ENCODE measurements around the gene FYB1. TPM values are rescaled to one million over a fixed set of nuclear protein-coding genes. Genes with fewer than 3 reads are reported as not detected.
"Not testable (repeated sequence)": the region's sequence is repeated elsewhere in the genome, so short reads cannot be mapped to it uniquely, and the experiment has no call there.

The FYB1 gene
- total RNA-seq, 1 donor from 2014 or later = 0.55 TPM

- Mint-ChIP-seq H3K9me3 (no peaks in the 10 kb centered on the region), H3K4me1 (no peaks in the 10 kb centered on the region), H3K27me3 (peaks cover 5% of the 10 kb centered on the region), H3K27ac (no peak overlapping the region), H3K36me3 (ENCODE audit: low read depth) (no peaks in the 10 kb centered on the region), H3K4me3 (no peak overlapping the region)
- DNase-seq = no peak
- ChIA-PET CTCF (no interaction called here), POLR2A (no interaction called here)
- intact Hi-C loops (cut with micrococcal nuclease) = no loop called here
- ATAC-seq (ENCODE audit: low read depth) = no peak
- TF ChIP-seq CTCF (IDR thresholded peaks at IDR 0.05) = no peak
These were observed 4.3 kb upstream of the FYB1 start for GRCh38 chr5:39223565-39224156.

- H3K9me3 Mint-ChIP-seq; H3K27me3 Mint-ChIP-seq; H3K4me1 Mint-ChIP-seq; intact Hi-C loops (cut with micrococcal nuclease); H3K4me3 Mint-ChIP-seq; DNase-seq; H3K27ac Mint-ChIP-seq; H3K36me3 Mint-ChIP-seq (ENCODE audit: low read depth); ATAC-seq (ENCODE audit: low read depth); POLR2A ChIA-PET: not testable (repeated sequence)
- CTCF ChIA-PET = interaction anchor here (0.6 to 2.3 kb wide), 3 partner anchors 9 to 62 kb away, joined by 3 to 10 read pairs (median 4); no protein-coding TSS in a partner anchor
These were observed 2.3 kb upstream of the FYB1 start for GRCh38 chr5:39221671-39222070.

DNA sequence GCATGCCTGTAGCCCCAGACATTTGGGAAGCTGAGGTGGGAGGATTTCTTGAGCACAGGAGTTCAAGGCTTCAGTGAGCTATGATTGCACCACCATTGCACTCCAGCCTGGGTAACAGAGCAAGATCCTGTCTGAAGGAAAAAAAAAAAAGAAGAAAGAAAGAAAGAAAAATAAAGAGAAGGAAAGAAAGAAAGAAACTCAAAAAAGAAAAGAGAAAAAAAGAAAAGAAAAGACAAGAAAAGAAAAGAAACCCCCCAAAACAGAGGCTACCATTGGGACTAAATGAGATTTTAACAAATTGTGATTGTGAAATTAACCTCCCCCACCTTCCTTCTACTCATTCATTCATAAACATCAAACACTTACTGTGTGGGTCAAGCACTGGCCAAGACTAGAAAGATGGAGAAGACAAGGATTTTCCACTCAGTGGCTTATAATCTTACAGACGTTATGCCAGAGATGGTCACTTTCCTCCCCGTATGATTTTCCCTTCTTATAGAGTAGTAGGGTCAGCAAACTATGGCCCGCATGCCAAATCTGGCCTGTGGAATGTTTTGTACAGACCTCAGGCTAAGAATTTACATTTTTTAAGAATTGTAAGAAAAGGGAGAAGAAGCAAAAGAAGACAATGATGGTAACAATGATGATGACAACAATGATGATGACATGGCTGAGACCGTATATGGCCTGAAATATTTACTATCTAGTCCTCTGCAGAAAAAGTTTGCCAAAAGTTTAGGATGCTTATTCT, 1.1 kb upstream of the FYB1 start:
- CTCF ChIA-PET = interaction anchor here (2.3 to 4.9 kb wide), 3 partner anchors 63 to 327 kb away, joined by 10 to 90 read pairs (median 41); no protein-coding TSS in a partner anchor
- Mint-ChIP-seq H3K27ac (no peak overlapping the region), H3K4me1 (no peaks in the 10 kb centered on the region), H3K27me3 (peaks cover 5% of the 10 kb centered on the region), H3K4me3 (no peak overlapping the region), H3K36me3 (ENCODE audit: low read depth) (no peaks in the 10 kb centered on the region), H3K9me3 (no peaks in the 10 kb centered on the region)
- ATAC-seq (ENCODE audit: low read depth) = no peak
- no peak for DNase-seq
- POLR2A ChIA-PET = no interaction called here
- no peak for TF ChIP-seq CTCF (IDR thresholded peaks at IDR 0.05)
- intact Hi-C loops (cut with micrococcal nuclease) = no loop called here

- no peak for DNase-seq
- no peak for TF ChIP-seq CTCF (IDR thresholded peaks at IDR 0.05)
- Mint-ChIP-seq H3K27me3 (peaks cover 5% of the 10 kb centered on the region), H3K4me3 (no peak overlapping the region), H3K36me3 (ENCODE audit: low read depth) (no peaks in the 10 kb centered on the region), H3K9me3 (no peaks in the 10 kb centered on the region), H3K27ac (no peak overlapping the region), H3K4me1 (no peaks in the 10 kb centered on the region)
- intact Hi-C loops (cut with micrococcal nuclease) = loop anchor here (5.0 to 10.0 kb wide), 2 partner anchors 159 to 224 kb away; no protein-coding TSS in a partner anchor
- ChIA-PET POLR2A (no interaction called here), CTCF (interaction anchor here (1.0 to 4.9 kb wide), 23 partner anchors 8 to 1516 kb away, joined by 3 to 90 read pairs (median 7); no protein-coding TSS in a partner anchor)
- ATAC-seq (ENCODE audit: low read depth) = no peak
These were observed 621 bp downstream of the FYB1 start for GRCh38 chr5:39218482-39219402.

GRCh38 chr5:39217365-39218281, 1.7 kb downstream of the FYB1 start:
- ChIA-PET POLR2A (no interaction called here), CTCF (interaction anchor here (0.6 to 4.9 kb wide), 35 partner anchors 9 to 1517 kb away, joined by 3 to 90 read pairs (median 4); no protein-coding TSS in a partner anchor)
- H3K4me1 Mint-ChIP-seq = no peaks in the 10 kb centered on the region
- H3K36me3 Mint-ChIP-seq (ENCODE audit: low read depth) = no peaks in the 10 kb centered on the region
- H3K27me3 Mint-ChIP-seq = peaks cover 5% of the 10 kb centered on the region
- DNase-seq (no peak), ATAC-seq (ENCODE audit: low read depth) (peak; percentile 77)
- H3K9me3 Mint-ChIP-seq = no peaks in the 10 kb centered on the region
- TF ChIP-seq CTCF (IDR thresholded peaks at IDR 0.05) = peak; percentile 86
- intact Hi-C loops (cut with micrococcal nuclease) = loop anchor here (1.0 to 10.0 kb wide), 6 partner anchors 66 to 353 kb away; no protein-coding TSS in a partner anchor
- no peak overlapping the region for H3K4me3 Mint-ChIP-seq
- no peak overlapping the region for H3K27ac Mint-ChIP-seq
